ACC112 (cell line): ENCODE data around the gene C11orf91.

Experiments used
- H2AFZ ChIP-seq: fragments of 200-600 bp; sonication (generic); one replicate; pipeline ENCODE4 v1.6.0; 2017; ENCODE audit warnings: antibody characterized with exemption, low read length; ENCODE audit not compliant: unreplicated experiment
- H3K27ac ChIP-seq: fragments of 200-600 bp; sonication (generic); 2 replicates; pipeline ENCODE4 v1.5.1; 2014; ENCODE audit warnings: low read depth, mild to moderate bottlenecking, antibody characterized with exemption, low read length, moderate library complexity
- H3K27me3 ChIP-seq: fragments of 200-600 bp; sonication (generic); 2 replicates; pipeline ENCODE4 v1.6.1; 2014; ENCODE audit warnings: mild to moderate bottlenecking, antibody characterized with exemption, low read length, moderate library complexity, mixed read lengths; ENCODE audit not compliant: insufficient read depth
- H3K36me3 ChIP-seq: fragments of 200-600 bp; sonication (generic); 2 replicates; pipeline ENCODE4 v1.6.1; 2016; ENCODE audit warnings: mild to moderate bottlenecking, antibody characterized with exemption, low read length, moderate library complexity, mixed read lengths; ENCODE audit not compliant: insufficient read depth
- H3K4me1 ChIP-seq: fragments of 200-600 bp; sonication (generic); one replicate; pipeline ENCODE4 v1.6.1; 2016; ENCODE audit warnings: low read length, mixed read lengths; ENCODE audit not compliant: insufficient read depth, unreplicated experiment, control insufficient read depth
- H3K4me3 ChIP-seq: fragments of 200-600 bp; sonication (generic); 2 replicates; pipeline ENCODE4 v1.5.1; 2014; ENCODE audit warnings: mild to moderate bottlenecking, low read depth, low read length
- H3K79me2 ChIP-seq: fragments of 200-600 bp; sonication (generic); one replicate; pipeline ENCODE4 v1.6.0; 2016; ENCODE audit warnings: low read length; ENCODE audit not compliant: control insufficient read depth, unreplicated experiment, insufficient read depth

C11orf91 gene

DNA sequence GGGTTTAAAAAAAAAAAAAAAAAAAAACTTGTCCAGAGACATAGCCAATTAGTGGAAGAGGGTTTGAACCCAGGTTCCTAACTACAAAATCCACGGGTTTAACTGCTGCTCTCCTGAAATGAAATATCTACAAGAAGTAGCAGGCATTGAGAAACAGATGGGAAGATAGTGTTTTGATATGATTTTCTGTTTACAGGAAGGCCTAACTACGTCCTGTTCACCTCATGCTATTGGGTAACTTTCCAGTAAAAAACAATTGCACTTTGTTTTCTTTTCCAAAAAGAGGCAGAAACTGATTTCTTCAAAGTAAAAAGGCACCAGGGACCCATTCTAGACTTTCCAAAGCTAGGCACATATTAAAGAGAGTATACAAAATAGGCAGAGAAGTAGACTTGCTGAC, 5.9 kb upstream of the C11orf91 start:
- H3K79me2 ChIP-seq = peaks cover 37% of the 10 kb centered on the region
- peak overlapping the region; percentile 100 for H3K27ac ChIP-seq
- H3K4me1 ChIP-seq = peaks cover 89% of the 10 kb centered on the region
- H3K27me3 ChIP-seq = no peaks in the 10 kb centered on the region
- H3K4me3 ChIP-seq = 0 out of 2 replicates have a peak overlapping the region, but pooled peaks have one; percentile 2
- no peak overlapping the region for H2AFZ ChIP-seq
- H3K36me3 ChIP-seq = peaks cover 43% of the 10 kb centered on the region

DNA sequence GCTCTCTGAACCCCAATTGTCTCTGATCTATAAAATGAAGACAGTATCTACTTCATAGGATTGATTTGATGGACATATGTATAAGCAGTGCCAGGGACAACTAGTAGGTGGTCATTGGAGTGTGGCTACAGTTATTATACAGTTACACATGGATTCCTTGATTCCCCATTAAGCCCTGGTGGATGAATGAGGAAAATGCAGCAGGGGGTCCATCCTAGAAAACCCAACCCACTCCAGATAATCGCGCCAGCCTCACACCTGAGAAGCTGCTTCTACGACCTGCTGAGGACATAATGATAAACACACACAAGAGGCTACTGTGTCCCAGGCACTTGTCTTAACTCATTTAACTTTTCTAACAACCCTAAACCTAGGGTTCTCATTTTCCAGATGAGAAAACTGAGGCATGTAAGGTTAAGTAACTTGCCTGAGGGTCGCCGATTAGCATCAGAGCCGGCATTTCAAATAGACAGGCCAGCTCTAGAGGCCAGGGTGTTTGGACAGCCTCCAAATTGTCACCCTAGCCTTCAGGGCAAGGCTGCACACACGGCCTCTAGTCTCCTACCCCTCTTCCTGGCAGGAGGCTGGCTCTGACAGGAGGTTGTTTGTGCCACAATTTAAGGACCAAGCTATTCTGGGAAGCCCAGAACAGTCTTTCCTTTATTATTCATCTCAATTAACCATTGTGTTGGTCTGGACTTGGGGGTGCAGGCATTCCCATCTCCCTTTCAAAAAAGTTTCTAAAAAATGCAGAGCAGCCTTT, 3.8 kb upstream of the C11orf91 start:
- H3K4me1 ChIP-seq = peaks cover 93% of the 10 kb centered on the region
- peak overlapping the region; percentile 100 for H3K27ac ChIP-seq
- H2AFZ ChIP-seq = no peak overlapping the region
- H3K36me3 ChIP-seq = peaks cover 33% of the 10 kb centered on the region
- peaks cover 19% of the 10 kb centered on the region for H3K79me2 ChIP-seq
- no peak overlapping the region for H3K4me3 ChIP-seq
- H3K27me3 ChIP-seq = no peaks in the 10 kb centered on the region

DNA sequence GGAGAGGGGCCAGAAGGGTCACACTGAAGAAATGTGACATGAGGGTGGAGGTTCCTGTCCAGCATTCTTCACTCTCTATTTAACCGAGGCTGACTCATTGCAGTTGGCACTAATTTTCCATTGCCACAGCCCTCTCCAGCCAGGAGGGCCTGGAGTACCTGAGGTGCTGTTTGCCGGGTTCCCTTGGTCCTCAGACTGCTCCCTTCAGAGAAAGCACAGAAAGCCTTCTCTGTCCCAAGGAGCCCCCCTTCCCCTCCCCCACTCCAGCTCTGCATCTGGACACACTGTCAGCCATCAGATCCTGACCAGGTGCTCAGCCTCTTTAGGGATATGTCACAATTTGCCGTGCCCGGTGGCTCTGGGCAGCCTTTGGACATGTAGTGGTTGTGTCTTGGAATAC, 3.2 kb upstream of the C11orf91 start:
- Histone ChIP-seq H3K36me3 (peaks cover 28% of the 10 kb centered on the region), H3K79me2 (peaks cover 14% of the 10 kb centered on the region), H3K27ac (peak overlapping the region; percentile 100), H2AFZ (no peak overlapping the region), H3K27me3 (no peaks in the 10 kb centered on the region), H3K4me1 (peaks cover 92% of the 10 kb centered on the region), H3K4me3 (no peak overlapping the region)

DNA sequence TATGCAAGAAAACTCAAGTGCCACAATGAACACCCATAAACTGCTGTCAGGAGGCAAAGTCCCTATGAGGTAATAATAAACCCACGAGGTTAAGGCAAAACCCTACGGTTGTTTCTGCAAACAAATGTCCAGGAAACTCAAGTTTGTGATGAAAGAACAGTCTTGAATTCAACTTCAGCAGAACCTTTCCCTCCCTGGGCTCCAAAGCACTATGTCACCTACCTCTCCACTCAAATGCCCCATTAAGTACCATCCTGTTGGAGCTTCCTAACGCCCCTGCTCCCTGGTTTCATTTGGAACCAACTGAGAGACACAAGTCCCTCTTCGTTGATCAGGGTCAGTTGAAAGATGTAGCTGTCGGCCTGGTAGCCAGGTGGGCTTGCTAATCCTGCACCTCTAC, 2.6 kb upstream of the C11orf91 start:
- H3K27me3 ChIP-seq = no peaks in the 10 kb centered on the region
- peak overlapping the region; percentile 100 for H3K27ac ChIP-seq
- peaks cover 93% of the 10 kb centered on the region for H3K4me1 ChIP-seq
- no peak overlapping the region for H2AFZ ChIP-seq
- H3K79me2 ChIP-seq = peaks cover 10% of the 10 kb centered on the region
- H3K4me3 ChIP-seq = 0 out of 2 replicates have a peak overlapping the region, but pooled peaks have one; percentile 6
- H3K36me3 ChIP-seq = peaks cover 24% of the 10 kb centered on the region

DNA sequence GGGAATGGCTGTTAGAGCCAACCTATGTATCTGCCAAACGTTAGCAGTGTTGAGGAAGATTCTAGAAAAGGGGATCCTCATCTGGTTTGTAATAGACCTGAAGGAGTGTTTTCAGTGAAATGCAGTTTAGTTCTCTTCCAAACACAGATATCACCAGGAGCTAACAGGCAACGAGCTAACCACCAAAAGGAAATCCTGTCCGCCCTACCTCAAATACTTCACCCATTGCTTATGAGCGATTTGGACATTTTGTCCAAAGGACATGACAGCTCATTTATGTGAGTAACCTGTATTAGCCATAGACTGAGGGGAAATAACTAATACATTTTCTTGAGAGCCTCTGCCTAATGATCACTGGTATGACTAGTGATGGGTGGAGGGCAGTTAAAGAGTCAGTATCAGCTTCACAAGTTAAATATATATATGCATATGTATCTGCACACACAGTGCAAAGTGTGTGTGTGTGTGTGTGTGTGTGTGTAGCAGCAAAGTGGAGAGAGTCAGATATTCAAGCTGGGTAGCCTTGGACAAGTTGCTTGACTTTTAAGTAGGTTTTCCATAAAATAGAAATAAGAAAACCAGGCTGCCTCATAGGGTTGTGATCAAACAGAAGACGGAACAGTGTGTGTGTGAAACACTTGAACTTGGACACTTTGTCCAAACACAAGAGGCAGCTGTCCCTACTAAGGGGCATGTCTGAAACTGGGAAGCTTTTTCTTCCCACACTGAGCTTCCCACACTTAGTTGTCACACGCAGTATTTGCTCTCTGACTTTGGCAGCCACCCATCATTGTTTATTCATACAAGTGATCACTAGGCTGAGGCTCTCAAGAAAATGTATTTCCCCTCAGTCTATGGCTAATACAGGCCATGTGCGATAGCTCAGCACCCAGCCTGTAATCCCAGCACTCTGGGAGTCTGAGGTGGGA, 940 bp upstream of the C11orf91 start:
- no peaks in the 10 kb centered on the region for H3K79me2 ChIP-seq
- no peak overlapping the region for H2AFZ ChIP-seq
- peaks cover 87% of the 10 kb centered on the region for H3K4me1 ChIP-seq
- H3K4me3 ChIP-seq = peak overlapping the region; percentile 70
- no peaks in the 10 kb centered on the region for H3K27me3 ChIP-seq
- peaks cover 12% of the 10 kb centered on the region for H3K36me3 ChIP-seq
- peak overlapping the region; percentile 100 for H3K27ac ChIP-seq

DNA sequence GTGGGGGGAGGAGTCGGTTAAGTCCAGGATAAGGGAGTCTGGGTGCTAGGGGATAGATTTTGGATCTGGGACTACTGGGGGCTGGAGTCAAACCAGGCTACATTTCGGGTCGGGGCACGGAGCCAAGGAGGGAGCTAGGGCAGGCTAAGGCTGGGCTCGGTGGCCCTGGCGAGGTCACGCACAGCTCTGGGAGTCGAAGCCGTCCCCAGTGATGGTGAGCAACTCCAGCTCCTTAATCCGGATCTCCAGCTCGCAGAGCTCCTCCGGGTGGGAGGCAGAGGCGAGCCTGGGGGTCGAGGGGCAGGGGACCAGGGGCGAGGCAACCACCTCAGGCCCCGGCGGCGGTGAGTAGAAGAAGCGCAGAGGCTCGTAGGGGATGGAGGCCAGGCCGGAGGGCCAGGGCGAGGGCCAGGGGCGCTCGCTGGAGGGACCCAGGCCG, 544 bp downstream of the C11orf91 start:
- Histone ChIP-seq H3K36me3 (peaks cover 3% of the 10 kb centered on the region; the same call in 1 of the 2 replicates), H3K27me3 (no peaks in the 10 kb centered on the region), H3K27ac (peak overlapping the region; percentile 100), H3K4me1 (peaks cover 78% of the 10 kb centered on the region), H3K79me2 (no peaks in the 10 kb centered on the region), H3K4me3 (peak overlapping the region; percentile 71), H2AFZ (no peak overlapping the region)

DNA sequence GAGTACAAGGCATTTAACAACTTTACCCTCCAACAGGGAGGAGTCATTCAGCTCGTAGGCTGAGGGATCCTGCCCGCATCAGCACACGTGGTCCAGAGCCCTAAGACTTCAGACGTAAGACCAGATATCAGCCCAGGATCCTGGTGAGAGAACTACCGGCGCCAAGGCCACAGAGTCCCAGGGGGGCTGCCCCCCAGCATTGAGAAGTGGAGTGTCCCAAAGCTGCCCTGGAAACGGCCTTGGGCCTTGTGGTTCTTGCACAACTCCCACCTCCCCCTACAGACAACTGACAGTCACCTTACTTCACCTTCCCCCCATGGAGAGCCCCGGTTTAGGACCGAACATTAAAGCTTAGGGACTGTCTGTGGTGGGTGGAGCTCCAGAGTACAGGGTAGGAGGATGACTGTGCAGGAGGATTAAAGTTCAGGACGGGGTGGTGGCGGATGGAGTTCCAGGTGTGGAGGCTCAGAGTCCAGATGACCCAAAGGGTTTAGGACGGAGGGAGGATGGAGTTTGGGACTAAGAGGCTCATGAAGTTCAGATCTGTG, 1.0 kb downstream of the C11orf91 start:
- H3K4me3 ChIP-seq = peak overlapping the region; percentile 71
- peaks cover 78% of the 10 kb centered on the region for H3K4me1 ChIP-seq
- no peaks in the 10 kb centered on the region for H3K27me3 ChIP-seq
- H3K36me3 ChIP-seq = no peaks in the 10 kb centered on the region
- H2AFZ ChIP-seq = no peak overlapping the region
- H3K27ac ChIP-seq = peak overlapping the region; percentile 100
- no peaks in the 10 kb centered on the region for H3K79me2 ChIP-seq

DNA sequence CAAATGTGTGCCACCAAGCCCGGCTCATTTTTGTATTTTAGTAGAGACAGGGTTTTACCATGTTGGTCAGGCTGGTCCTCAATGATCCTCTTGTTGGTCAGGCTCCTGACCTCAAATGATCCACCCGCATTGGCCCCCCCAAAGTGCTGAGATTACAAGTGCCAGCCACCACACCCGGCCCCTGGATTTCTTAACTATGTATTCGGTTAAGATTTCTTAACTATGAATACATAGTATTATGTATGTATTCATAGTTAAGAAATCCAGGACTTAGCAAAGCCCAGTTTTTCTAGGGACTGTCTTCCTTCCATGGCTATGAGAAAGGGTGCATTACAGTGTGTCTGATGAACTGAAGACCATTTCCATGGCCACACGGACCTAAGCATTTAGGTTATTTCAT, 1.7 kb downstream of the C11orf91 start:
- Histone ChIP-seq H3K27me3 (no peaks in the 10 kb centered on the region), H3K4me3 (no peak overlapping the region), H3K4me1 (peaks cover 76% of the 10 kb centered on the region), H3K36me3 (no peaks in the 10 kb centered on the region), H3K79me2 (no peaks in the 10 kb centered on the region), H2AFZ (no peak overlapping the region), H3K27ac (peak overlapping the region; percentile 100)

DNA sequence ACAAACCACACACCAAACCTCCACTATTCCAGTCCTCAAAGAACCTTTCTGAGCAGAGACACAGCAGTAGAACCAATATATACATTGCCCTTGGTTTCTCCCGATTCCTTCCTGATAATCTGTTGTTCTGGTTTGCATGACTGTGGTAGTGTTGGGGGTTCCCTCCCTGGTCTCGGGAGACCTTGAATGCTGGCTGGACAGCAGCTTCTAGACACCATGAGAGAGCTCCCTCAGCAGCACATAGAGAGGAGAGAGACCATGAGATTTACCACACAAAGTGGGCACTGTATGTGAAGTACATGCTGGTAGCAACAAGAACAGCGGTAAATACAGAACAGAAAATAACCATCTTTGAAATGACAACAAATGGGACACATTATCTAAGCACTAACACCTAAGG, 2.6 kb downstream of the C11orf91 start:
- H3K4me1 ChIP-seq = peaks cover 76% of the 10 kb centered on the region

DNA sequence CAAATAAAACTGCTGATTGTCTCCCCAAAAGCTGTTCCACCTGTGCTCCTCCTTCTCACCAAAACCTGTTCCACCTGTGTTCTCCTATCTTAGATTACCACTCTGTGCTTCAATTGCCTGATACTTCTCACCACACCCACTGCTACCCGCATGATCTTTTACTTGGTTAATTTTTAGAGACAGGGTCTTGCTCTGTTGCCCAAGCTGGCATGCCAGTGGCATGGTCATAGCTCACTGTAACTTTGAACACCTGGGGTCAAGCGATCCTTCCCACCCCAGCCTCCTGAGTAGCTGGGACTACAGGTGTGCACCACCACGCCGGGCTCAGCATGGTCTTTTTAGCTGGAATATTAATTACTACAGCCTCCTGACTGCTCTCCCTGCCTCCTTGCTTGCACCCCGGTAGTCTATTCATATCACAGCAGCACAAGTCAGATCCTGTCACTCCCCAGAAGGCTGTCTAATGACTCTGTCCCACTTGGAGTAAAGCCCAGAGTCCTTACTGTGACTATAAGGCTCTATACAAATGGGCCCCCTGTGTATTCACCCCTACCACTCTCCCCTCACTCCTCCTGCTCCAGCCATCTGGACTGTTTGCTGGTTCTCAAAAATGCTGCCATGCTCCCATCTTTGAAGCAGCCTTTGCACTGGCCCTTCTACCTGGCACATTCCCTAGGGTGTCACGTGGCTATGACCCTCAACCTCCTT, 3.5 kb downstream of the C11orf91 start:
- Histone ChIP-seq H2AFZ (no peak overlapping the region), H3K27me3 (no peaks in the 10 kb centered on the region), H3K4me1 (peaks cover 73% of the 10 kb centered on the region), H3K79me2 (no peaks in the 10 kb centered on the region), H3K36me3 (no peaks in the 10 kb centered on the region), H3K27ac (peak overlapping the region; percentile 97; the same call in 1 of the 2 replicates), H3K4me3 (no peak overlapping the region)

More for the DNA sequence above, 2.6 kb downstream of the C11orf91 start:
- Histone ChIP-seq H3K4me3 (no peak overlapping the region), H3K79me2 (no peaks in the 10 kb centered on the region), H3K36me3 (no peaks in the 10 kb centered on the region), H3K27me3 (no peaks in the 10 kb centered on the region), H3K27ac (peak overlapping the region; percentile 100), H2AFZ (no peak overlapping the region)
